Stimulated activated CD8-positive, alpha-beta memory T cell treated with anti-CD3 and anti-CD28 coated beads, Interleukin-12 subunit alpha, Interleukin-12 subunit beta, amount 100 ng/mL, for 24 hours (primary cell): ENCODE results near the gene SMIM23.

Source experiments
- DNase-seq: peaks from one replicate; pipeline ENCODE4 v3.0.0-alpha.2; 2020; ENCODE audit errors: extremely low read depth

The SMIM23 gene

GRCh38 chr5:171785517-171785916 is at the start of gene SMIM23:
TSS of gene SMIM23 (plus strand) at chr5:171785817. CDS start at chr5:171785872, 55 bp downstream.
- no peak for DNase-seq

DNA sequence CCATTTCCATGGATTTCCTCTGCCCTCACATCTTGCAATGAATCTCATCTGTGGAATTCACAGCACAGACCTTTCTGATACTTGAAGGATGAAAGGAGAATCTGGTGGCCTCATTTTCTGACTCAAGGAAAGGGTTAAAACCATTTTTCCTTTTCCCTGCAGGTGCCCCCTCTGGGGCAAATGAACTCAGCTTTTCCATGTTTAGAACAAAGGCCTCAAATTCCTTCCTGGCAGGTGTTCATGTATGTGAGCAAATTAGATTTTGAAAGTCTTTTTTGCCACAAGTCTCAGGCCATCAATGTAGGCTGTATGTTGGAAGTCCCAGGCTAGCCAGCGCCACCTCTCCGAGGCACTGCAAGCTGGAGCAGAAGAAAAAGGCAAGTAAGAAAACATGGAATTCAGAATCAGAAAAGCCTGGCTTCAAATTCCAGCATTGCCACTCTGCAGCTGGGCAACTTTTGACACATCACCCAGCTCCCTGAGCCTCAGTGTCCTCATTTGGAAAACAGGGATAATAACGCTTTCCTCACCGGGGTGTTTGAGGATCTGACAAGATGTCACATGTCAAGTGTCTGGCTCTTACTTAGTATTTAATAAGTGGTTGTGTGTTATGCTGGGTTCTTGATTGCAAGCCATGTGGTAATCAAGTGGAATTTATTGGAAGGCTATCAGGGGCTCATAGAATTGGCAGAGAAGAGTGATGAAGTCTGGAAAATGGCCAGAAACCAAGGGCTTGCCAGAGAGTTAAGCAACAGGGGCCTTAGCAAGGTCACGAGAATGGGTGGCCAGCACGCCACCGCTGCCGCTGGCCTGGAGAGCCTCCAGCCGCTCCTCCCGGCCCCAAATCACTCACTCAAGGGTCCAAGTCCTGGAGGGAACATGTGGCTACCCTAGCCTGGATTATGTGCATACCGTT is 48.4 kb upstream of the SMIM23 start:
- no peak for DNase-seq

GRCh38 chr5:171738501-171738900 is 47.1 kb upstream of the SMIM23 start:
- DNase-seq = no peak

- no peak for DNase-seq
Measured at GRCh38 chr5:171739271-171739670, 46.3 kb upstream of the SMIM23 start.

DNA sequence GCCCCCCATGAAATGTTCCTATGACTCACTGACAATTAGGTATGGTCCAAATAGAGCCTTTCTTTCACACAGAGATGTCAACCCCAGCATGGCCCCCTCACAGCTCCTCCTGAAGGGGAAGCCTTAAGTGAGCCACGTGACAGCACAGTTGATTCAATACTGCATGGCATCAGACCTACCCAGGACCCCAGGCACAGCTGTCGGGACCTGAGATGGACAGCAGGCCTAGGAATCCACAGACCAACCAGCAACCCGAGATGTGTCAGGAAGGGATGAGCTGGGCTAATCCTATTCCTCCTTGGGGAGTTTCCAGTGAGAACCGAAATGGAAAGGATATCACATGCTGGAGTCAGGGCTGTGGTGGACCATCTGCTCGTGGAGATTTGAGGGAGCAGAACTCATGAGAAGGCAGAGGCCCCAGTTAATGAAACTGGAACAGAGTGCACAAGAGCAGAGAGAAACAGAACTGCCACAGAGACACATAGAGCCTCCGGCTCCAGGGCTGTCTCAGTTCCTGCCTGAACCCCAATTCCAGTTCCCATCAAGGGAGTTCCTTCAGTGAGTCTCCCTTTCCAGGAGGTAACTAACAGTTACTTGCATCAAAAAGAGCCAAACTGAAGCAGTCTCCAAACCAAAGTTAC is 42.1 kb upstream of the SMIM23 start:
- no peak for DNase-seq

GRCh38 chr5:171744264-171744663 is 41.4 kb upstream of the SMIM23 start:
- DNase-seq = no peak

- no peak for DNase-seq
Measured at GRCh38 chr5:171744882-171745281, 40.7 kb upstream of the SMIM23 start.

- no peak for DNase-seq
Measured at GRCh38 chr5:171745602-171746001, 40.0 kb upstream of the SMIM23 start.

DNA sequence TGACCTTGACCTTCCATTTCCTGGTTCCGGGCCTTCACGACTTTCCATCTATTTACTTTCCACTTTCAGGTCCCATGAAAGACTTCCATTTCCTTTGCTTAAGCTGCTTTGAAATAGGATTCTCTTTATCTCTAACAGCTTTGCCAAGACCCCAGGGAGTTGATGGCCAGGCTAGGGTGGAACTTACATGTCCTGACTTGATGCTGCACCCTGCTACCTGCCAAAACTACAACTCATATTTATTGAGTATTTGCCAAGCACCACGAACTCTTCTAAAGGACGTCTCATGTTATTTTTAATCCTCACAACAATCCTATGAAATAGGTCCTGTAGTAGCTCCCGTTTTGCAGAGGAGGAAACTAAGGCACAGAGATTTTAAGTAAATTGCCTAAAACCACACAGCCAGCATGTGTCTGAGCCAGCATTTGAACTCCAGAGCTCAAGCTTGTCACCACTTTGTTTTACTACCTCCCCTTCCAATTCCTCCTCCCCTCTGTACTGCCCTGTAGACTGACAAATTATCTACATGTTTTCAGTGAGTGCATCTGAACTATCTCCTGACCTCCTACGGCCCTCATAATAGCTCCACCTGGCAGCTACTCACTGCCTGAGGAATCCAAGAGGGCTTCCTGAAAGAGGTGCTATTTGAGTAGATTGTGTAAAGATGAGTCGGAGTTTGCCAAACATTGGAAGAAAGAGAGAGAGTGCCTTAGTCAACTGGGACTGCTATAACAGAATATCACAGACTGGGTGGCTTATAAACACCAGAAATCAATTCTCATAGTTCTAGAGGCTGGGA is 38.4 kb upstream of the SMIM23 start:
- no peak for DNase-seq

DNA sequence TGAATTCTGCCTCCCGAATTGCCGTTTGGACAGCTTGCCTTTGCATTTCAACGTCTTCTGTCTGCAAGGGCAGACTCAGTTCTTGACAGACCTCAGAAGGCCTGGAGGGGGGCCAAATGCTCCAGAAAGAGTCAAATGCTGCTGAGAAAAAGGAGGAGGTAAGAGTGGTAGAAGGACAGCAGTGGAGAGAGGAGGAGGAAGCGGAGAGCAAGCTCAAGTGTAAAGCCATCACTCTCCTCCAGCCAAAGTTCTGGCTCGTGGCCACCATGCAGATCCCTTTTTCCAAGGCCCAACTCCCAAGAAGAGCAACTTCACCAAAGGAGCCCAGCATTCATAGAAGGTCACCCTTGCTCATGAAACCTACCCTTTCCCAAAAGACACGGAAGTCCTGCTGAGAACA is 36.9 kb upstream of the SMIM23 start:
- DNase-seq = no peak

- no peak for DNase-seq
Measured at GRCh38 chr5:171749365-171749764, 36.3 kb upstream of the SMIM23 start.

GRCh38 chr5:171750311-171750788 is 35.3 kb upstream of the SMIM23 start:
- DNase-seq = no peak

DNA sequence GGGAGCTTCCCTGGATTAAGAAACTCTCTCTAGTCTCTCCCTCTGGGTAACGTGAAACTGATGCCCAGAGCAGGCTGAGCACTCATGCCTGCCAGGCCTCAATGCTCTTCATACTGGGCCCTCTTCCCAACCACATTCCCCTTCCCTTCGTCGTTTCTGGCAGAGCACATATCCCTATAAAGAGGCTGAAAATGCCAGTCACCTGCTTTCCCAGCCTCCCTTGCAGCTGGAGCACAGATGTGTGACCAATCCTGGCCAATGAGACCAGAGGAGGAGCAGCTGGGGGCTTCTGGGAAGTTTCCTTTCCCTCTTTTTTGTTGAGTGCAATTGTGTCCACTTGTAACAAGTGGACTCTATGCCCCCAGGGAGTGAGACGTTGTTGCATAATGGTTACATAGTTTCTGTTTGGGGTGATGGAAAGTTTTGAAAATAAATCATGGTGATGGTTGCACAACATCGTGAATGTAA is 30.2 kb upstream of the SMIM23 start:
- no peak for DNase-seq

- no peak for DNase-seq
Measured at GRCh38 chr5:171757853-171758535, 27.6 kb upstream of the SMIM23 start.

DNA sequence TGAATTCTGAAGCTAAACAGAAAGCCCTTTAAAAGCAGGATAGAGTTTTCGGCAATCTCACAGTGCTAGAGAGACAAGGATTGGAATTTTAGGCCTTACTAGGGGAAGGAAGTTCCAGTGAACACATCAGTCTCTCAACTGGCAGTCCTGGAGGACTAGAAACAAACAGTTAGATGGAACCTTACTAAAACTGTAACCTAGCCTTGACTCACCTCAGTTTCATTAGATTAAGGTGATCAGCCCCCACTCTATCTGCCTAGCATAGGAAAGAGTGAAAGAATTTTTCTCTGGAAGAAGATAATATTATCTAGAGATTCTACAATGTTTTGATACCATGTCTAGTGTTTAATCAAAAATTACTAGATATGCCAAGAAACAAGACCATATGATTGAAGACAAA is 25.8 kb upstream of the SMIM23 start:
- DNase-seq = no peak

GRCh38 chr5:171762021-171762608 is 23.5 kb upstream of the SMIM23 start:
- DNase-seq = no peak

DNA sequence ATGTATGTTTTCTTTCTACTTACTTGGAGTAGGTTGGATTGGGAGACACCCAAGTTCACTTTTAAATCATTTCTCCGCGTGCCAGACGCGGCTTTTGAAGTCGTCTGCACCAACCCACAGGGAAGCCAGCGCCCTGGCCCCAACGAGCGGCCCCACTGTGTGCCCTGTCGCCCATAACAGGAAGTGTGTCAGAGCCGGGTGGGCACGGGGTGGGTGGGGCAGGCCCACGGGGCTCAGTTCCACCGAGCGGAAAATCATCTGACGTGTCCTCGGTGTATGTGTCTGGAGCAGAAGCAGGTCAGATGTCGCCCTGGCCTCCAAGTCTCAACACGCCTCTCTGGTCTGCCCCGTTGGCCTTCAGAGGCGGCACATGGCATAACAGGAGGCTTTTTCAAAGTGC is 22.7 kb upstream of the SMIM23 start:
- no peak for DNase-seq

DNA sequence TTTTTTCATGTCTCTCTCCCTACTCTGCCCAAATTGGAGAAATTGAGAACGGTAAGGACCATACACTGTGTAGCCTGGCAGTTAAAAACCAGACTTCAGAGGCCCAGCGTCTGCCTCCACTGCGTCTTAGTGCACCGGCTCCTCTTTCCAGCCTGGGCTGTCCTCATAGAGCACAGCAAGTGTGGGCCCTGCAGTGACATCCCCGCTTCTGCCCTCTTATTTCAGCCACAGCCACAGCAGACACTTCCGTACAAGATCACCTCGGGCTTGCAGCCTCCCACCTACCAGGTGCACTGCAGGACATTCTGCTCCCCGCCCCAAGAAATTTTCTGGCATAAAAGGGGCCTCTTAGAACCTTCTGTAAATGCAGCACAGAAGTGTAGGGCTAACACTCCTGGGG is 21.4 kb upstream of the SMIM23 start:
- no peak for DNase-seq

DNA sequence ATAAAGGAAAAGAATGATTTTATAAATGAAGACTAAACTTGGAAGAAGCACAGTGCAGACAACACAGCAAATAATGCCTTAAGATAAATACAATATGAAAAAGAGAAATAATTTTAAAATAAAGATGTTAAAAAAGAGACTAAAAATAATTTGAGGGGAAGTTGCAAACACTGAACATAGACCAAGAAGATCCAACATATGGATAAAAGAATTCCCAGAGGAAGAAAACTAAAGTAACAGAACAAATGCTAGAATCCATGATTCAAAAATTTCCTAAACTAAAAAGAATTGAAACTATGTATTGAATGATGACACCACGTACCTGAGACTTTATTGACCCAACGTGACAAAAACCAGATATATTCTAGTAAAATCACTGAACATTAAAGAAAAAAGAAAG is 18.7 kb upstream of the SMIM23 start:
- no peak for DNase-seq

GRCh38 chr5:171770153-171770552 is 15.5 kb upstream of the SMIM23 start:
- DNase-seq = no peak

GRCh38 chr5:171771856-171772255 is 13.8 kb upstream of the SMIM23 start:
- no peak for DNase-seq
